Activated CD4-positive, alpha-beta T cell treated with anti-CD3 and anti-CD28 coated beads, Interleukin-2, amount 10 ng/mL, durations not matched to agents 7 days and 5 days (primary cell): ENCODE data around the gene RIPOR2. TPM values are rescaled to one million over a fixed set of nuclear protein-coding genes. Genes with fewer than 3 reads are reported as not detected.
"Not testable (repeated sequence)": the region's sequence is repeated elsewhere in the genome, so short reads cannot be mapped to it uniquely, and the experiment has no call there.

ENCODE experiments used
- CTCF ChIA-PET: fragments of 350-600 bp; sonication (Branson Sonifier 250); formaldehyde crosslinking; loops from one replicate; lab custom pipeline; 2021; ENCODE audit warnings: antibody characterized with exemption; lab: Charles Lee
- POLR2A ChIA-PET: fragments of 350-600 bp; sonication (Branson Sonifier 250); formaldehyde crosslinking; loops from one replicate; lab custom pipeline; 2021; ENCODE audit warnings: antibody characterized with exemption; lab: Charles Lee
- DNase-seq: peaks from one replicate; pipeline ENCODE4 v3.0.0-alpha.2; 2020
- H3K27ac Mint-ChIP-seq: one replicate; pipeline ENCODE4 v1.8.0; 2021; ENCODE audit warnings: mild to moderate bottlenecking, moderate library complexity, mixed read lengths
- H3K27me3 Mint-ChIP-seq: one replicate; pipeline ENCODE4 v1.8.0; 2021; ENCODE audit warnings: mixed read lengths
- H3K36me3 Mint-ChIP-seq: one replicate; pipeline ENCODE4 v1.8.0; 2021; ENCODE audit warnings: low read depth, mixed read lengths
- H3K4me1 Mint-ChIP-seq: one replicate; pipeline ENCODE4 v1.8.0; 2021; ENCODE audit warnings: mixed read lengths
- H3K4me3 Mint-ChIP-seq: one replicate; pipeline ENCODE4 v1.8.0; 2021; ENCODE audit warnings: mild to moderate bottlenecking, moderate library complexity, mixed read lengths
- H3K9me3 Mint-ChIP-seq: one replicate; pipeline ENCODE4 v1.8.0; 2021; ENCODE audit warnings: mixed read lengths
- total RNA-seq, 2 experiments: library from RNA; stranded (reverse); gene quantifications; one replicate each; pipeline ENCODE4 v1.2.3, GENCODE V29; 2021

The RIPOR2 gene
- total RNA-seq, 2 experiments from 2014 or later = 287 to 303 TPM

- POLR2A ChIA-PET = interaction anchor here (1.8 kb wide), 1 partner anchor 14 kb away, joined by 10 read pairs; the partner anchor contains the start of gene RIPOR2
- H3K27me3 Mint-ChIP-seq = no peaks in the 10 kb centered on the region
- peaks cover 65% of the 10 kb centered on the region for H3K36me3 Mint-ChIP-seq
- H3K9me3 Mint-ChIP-seq = peaks cover 17% of the 10 kb centered on the region
- peak overlapping the region; percentile 40 for H3K4me3 Mint-ChIP-seq
- peak overlapping the region; percentile 96 for H3K27ac Mint-ChIP-seq
- H3K4me1 Mint-ChIP-seq = peaks cover 87% of the 10 kb centered on the region
- CTCF ChIA-PET = interaction anchor here (1.1 to 4.4 kb wide), 5 partner anchors 13 to 17 kb away, joined by 3 to 26 read pairs (median 6); partner anchors contain the start of gene RIPOR2
- DNase-seq = no peak
These were observed 14.6 kb upstream of the RIPOR2 start for GRCh38 chr6:24950218-24950941.

- ChIA-PET POLR2A (interaction anchor here (1.1 to 1.8 kb wide), 2 partner anchors 10 to 13 kb away, joined by 3 to 10 read pairs; partner anchors contain the start of gene RIPOR2), CTCF (interaction anchor here (0.6 to 4.4 kb wide), 5 partner anchors 8 to 175 kb away, joined by 3 to 26 read pairs (median 4); partner anchors contain the start of gene RIPOR2)
- Mint-ChIP-seq H3K36me3 (peaks cover 68% of the 10 kb centered on the region), H3K4me3 (peak overlapping the region; percentile 40), H3K9me3 (peaks cover 29% of the 10 kb centered on the region), H3K27me3 (no peaks in the 10 kb centered on the region), H3K27ac (peak overlapping the region; percentile 96), H3K4me1 (peaks cover 76% of the 10 kb centered on the region)
- DNase-seq = peak; percentile 90
These were observed 13.3 kb upstream of the RIPOR2 start for GRCh38 chr6:24949020-24949569.

GRCh38 chr6:24948261-24948660, 12.5 kb upstream of the RIPOR2 start:
- Mint-ChIP-seq H3K27ac (peak overlapping the region; percentile 96), H3K36me3 (peaks cover 66% of the 10 kb centered on the region), H3K9me3 (peaks cover 30% of the 10 kb centered on the region), H3K4me1 (peaks cover 67% of the 10 kb centered on the region)
- CTCF ChIA-PET = interaction anchor here (0.8 to 2.0 kb wide), 5 partner anchors 9 to 43 kb away, joined by 3 to 13 read pairs (median 3); no protein-coding TSS in a partner anchor
- DNase-seq, POLR2A ChIA-PET, H3K4me3 Mint-ChIP-seq, H3K27me3 Mint-ChIP-seq: not testable (repeated sequence)

DNA sequence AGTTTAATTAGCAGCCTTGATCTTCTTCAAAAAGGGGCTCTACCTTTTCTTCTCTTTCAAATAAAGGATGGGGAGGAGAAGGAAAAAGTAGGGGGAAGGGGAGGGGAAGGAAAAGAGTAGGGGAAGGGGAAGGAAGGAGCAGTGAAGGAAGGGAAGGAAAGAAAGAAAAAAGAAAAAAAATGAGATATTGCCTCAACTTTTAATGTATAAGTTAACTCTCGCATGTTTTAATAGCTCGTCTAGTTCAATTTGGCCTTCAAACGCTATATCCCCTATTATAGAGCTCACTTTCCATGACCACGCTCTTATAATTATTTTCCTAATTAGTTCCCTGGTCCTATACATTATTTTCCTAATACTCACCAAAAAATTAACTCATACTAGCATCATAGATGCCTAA, 11.9 kb upstream of the RIPOR2 start:
- Mint-ChIP-seq H3K9me3 (peaks cover 36% of the 10 kb centered on the region), H3K4me1 (peaks cover 67% of the 10 kb centered on the region), H3K27me3 (no peaks in the 10 kb centered on the region), H3K27ac (peak overlapping the region; percentile 96), H3K4me3 (no peak overlapping the region), H3K36me3 (peaks cover 69% of the 10 kb centered on the region)
- ChIA-PET POLR2A (no interaction called here), CTCF (interaction anchor here (0.8 to 2.0 kb wide), 4 partner anchors 10 to 44 kb away, joined by 3 to 13 read pairs (median 3); no protein-coding TSS in a partner anchor)
- DNase-seq = no peak

DNA sequence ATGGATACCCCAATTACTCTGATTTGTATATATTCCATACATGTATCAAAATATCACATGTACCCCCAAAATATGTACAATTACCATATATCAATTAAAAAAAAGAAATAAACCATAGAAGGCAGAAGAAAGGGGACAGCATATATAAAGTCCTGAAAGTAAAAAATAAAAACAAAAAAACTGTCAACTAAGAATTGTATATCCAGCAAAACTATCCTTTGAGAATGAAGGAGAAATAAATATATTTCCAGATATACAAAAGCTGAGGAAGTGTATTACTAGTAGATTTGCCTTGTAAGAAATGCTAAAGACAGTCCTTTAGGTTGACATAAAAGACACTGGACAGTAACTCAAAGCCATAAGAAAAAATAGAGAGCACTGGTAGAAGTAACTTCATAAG, 9.3 kb upstream of the RIPOR2 start:
- no peak for DNase-seq
- no peaks in the 10 kb centered on the region for H3K27me3 Mint-ChIP-seq
- ChIA-PET POLR2A (no interaction called here), CTCF (interaction anchor here (1.9 to 2.0 kb wide), 2 partner anchors 11 to 47 kb away, joined by 7 to 12 read pairs; no protein-coding TSS in a partner anchor)
- peaks cover 39% of the 10 kb centered on the region for H3K9me3 Mint-ChIP-seq
- H3K27ac Mint-ChIP-seq = no peak overlapping the region
- no peak overlapping the region for H3K4me3 Mint-ChIP-seq
- H3K36me3 Mint-ChIP-seq = peaks cover 74% of the 10 kb centered on the region
- peaks cover 65% of the 10 kb centered on the region for H3K4me1 Mint-ChIP-seq

DNA sequence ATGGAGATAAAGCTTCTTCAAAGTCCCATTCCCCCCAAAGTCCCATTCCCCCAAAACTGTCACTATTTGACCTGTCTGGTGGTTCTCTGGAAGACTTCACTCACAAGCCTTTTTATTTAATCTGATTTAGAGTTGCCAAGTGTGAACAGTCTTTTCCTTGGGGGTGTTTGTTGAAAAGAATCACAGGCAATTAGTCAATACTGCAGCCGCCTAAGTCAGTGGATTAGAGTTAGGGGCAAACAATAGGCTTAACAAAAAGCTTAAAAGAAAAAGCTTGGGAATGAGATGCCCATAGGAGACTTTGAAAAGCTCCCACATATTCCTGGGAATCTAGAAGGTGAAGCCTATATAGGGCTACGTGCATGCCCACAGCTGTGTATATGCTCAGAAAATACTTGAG, 8.0 kb upstream of the RIPOR2 start:
- Mint-ChIP-seq H3K27ac (no peak overlapping the region), H3K4me1 (peaks cover 62% of the 10 kb centered on the region), H3K9me3 (peaks cover 39% of the 10 kb centered on the region), H3K36me3 (peaks cover 73% of the 10 kb centered on the region), H3K4me3 (no peak overlapping the region), H3K27me3 (no peaks in the 10 kb centered on the region)
- ChIA-PET CTCF (interaction anchor here (0.9 to 2.0 kb wide), 4 partner anchors 10 to 48 kb away, joined by 3 to 12 read pairs (median 7); no protein-coding TSS in a partner anchor), POLR2A (no interaction called here)
- DNase-seq = no peak

GRCh38 chr6:24940311-24940917, 4.7 kb upstream of the RIPOR2 start:
- peak overlapping the region; percentile 44 for H3K4me3 Mint-ChIP-seq
- DNase-seq = no peak
- H3K9me3 Mint-ChIP-seq = peaks cover 28% of the 10 kb centered on the region
- H3K27me3 Mint-ChIP-seq = no peaks in the 10 kb centered on the region
- H3K36me3 Mint-ChIP-seq = peaks cover 79% of the 10 kb centered on the region
- peak overlapping the region; percentile 82 for H3K27ac Mint-ChIP-seq
- CTCF ChIA-PET = interaction anchor here (1.2 kb wide), 1 partner anchor 31 kb away, joined by 3 read pairs; no protein-coding TSS in a partner anchor
- POLR2A ChIA-PET = no interaction called here
- peaks cover 66% of the 10 kb centered on the region for H3K4me1 Mint-ChIP-seq

- peak; percentile 73 for DNase-seq
- POLR2A ChIA-PET = interaction anchor here (0.6 to 2.2 kb wide), 8 partner anchors 13 to 1109 kb away, joined by 3 to 16 read pairs (median 7); partner anchors contain the start of gene C6orf62
- peak overlapping the region; percentile 99 for H3K27ac Mint-ChIP-seq
- H3K27me3 Mint-ChIP-seq = no peaks in the 10 kb centered on the region
- H3K4me1 Mint-ChIP-seq = peaks cover 59% of the 10 kb centered on the region
- CTCF ChIA-PET = interaction anchor here (0.5 to 5.5 kb wide), 19 partner anchors 9 to 112 kb away, joined by 3 to 36 read pairs (median 5); no protein-coding TSS in a partner anchor
- peaks cover 5% of the 10 kb centered on the region for H3K9me3 Mint-ChIP-seq
- H3K4me3 Mint-ChIP-seq = peak overlapping the region; percentile 92
- peaks cover 84% of the 10 kb centered on the region for H3K36me3 Mint-ChIP-seq
These were observed 1.0 kb upstream of the RIPOR2 start for GRCh38 chr6:24936641-24937317.

GRCh38 chr6:24933868-24934401, 1.8 kb downstream of the RIPOR2 start:
- peak; percentile 68 for DNase-seq
- H3K36me3 Mint-ChIP-seq = peaks cover 96% of the 10 kb centered on the region
- peak overlapping the region; percentile 99 for H3K27ac Mint-ChIP-seq
- ChIA-PET POLR2A (interaction anchor here (0.7 to 2.0 kb wide), 6 partner anchors 8 to 104 kb away, joined by 3 to 7 read pairs (median 4); no protein-coding TSS in a partner anchor), CTCF (interaction anchor here (0.6 to 5.5 kb wide), 39 partner anchors 8 to 213 kb away, joined by 3 to 36 read pairs (median 4); no protein-coding TSS in a partner anchor)
- H3K4me1 Mint-ChIP-seq = peaks cover 58% of the 10 kb centered on the region
- no peaks in the 10 kb centered on the region for H3K27me3 Mint-ChIP-seq
- H3K4me3 Mint-ChIP-seq = peak overlapping the region; percentile 92
- H3K9me3 Mint-ChIP-seq = peaks cover 2% of the 10 kb centered on the region

DNA sequence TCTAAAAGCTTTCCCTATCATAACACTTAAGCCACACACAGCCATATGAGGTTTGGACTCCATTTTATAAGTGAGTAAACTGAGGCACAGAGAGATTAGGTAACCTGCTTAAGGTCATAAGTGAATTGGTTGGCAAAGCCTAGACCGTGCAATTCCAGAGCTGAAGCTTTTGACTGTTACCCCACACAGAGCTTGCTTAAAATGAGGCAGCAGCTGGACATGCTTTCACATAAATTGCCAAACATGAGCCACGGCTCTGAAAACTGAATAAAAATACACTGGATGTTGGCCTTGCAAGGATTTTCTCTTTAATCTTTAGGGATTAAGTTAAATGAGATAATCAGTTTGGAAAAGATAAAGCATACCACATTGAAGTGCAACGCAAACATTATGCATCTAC, 2.5 kb downstream of the RIPOR2 start:
- Mint-ChIP-seq H3K27ac (peak overlapping the region; percentile 99), H3K4me1 (peaks cover 59% of the 10 kb centered on the region), H3K27me3 (no peaks in the 10 kb centered on the region), H3K9me3 (no peaks in the 10 kb centered on the region), H3K36me3 (peaks cover 99% of the 10 kb centered on the region), H3K4me3 (peak overlapping the region; percentile 92)
- CTCF ChIA-PET = interaction anchor here (0.6 to 5.5 kb wide), 28 partner anchors 10 to 213 kb away, joined by 3 to 36 read pairs (median 5); no protein-coding TSS in a partner anchor
- no peak for DNase-seq
- POLR2A ChIA-PET = interaction anchor here (0.6 to 2.0 kb wide), 5 partner anchors 14 to 58 kb away, joined by 3 to 7 read pairs (median 3); no protein-coding TSS in a partner anchor

- DNase-seq = no peak
- H3K27ac Mint-ChIP-seq = peak overlapping the region; percentile 99
- CTCF ChIA-PET = interaction anchor here (0.9 to 3.1 kb wide), 15 partner anchors 13 to 104 kb away, joined by 3 to 26 read pairs (median 5); no protein-coding TSS in a partner anchor
- POLR2A ChIA-PET = interaction anchor here (0.6 to 1.5 kb wide), 4 partner anchors 20 to 59 kb away, joined by 3 to 5 read pairs (median 3); no protein-coding TSS in a partner anchor
- H3K4me3 Mint-ChIP-seq = peak overlapping the region; percentile 92
- peaks cover 98% of the 10 kb centered on the region for H3K36me3 Mint-ChIP-seq
- H3K9me3 Mint-ChIP-seq = no peaks in the 10 kb centered on the region
- H3K4me1 Mint-ChIP-seq = peaks cover 55% of the 10 kb centered on the region
- H3K27me3 Mint-ChIP-seq = no peaks in the 10 kb centered on the region
These were observed 2.9 kb downstream of the RIPOR2 start for GRCh38 chr6:24932832-24933231.
